ENCODE data around the gene AXIN1.
"Not testable (repeated sequence)": the region's sequence is repeated elsewhere in the genome, so short reads cannot be mapped to it uniquely, and the experiment has no call there.

The AXIN1 gene

GRCh38 chr16:381012-381788 lies 28.7 kb upstream of the AXIN1 start:
- no peak for DNase-seq

- no peak for DNase-seq
Observed at GRCh38 chr16:380762-381011, 28.2 kb upstream of the AXIN1 start.

GRCh38 chr16:379961-380761 lies 27.6 kb upstream of the AXIN1 start:
- no peak for DNase-seq

GRCh38 chr16:379183-379960 lies 26.8 kb upstream of the AXIN1 start:
- no peak for DNase-seq

- no peak for DNase-seq
Observed at GRCh38 chr16:378821-379182, 26.3 kb upstream of the AXIN1 start.

- not testable (repeated sequence) for DNase-seq
Observed at GRCh38 chr16:378113-378820, 25.7 kb upstream of the AXIN1 start.

GRCh38 chr16:377419-377951 lies 25.0 kb upstream of the AXIN1 start:
- no peak for DNase-seq

GRCh38 chr16:376817-377418 lies 24.4 kb upstream of the AXIN1 start:
- no peak for DNase-seq

- no peak for DNase-seq
Observed at GRCh38 chr16:375927-376816, 23.6 kb upstream of the AXIN1 start.

GRCh38 chr16:375212-375611 lies 22.7 kb upstream of the AXIN1 start:
- no peak for DNase-seq

- DNase-seq: no peak
Observed at GRCh38 chr16:374616-374926, 22.0 kb upstream of the AXIN1 start.

GRCh38 chr16:373848-374615 lies 21.5 kb upstream of the AXIN1 start:
- DNase-seq: no peak

GRCh38 chr16:373020-373598 lies 20.6 kb upstream of the AXIN1 start:
- no peak for DNase-seq

- no peak for DNase-seq
Observed at GRCh38 chr16:372302-372983, 19.9 kb upstream of the AXIN1 start.

GRCh38 chr16:371515-372301 lies 19.2 kb upstream of the AXIN1 start:
- no peak for DNase-seq

- DNase-seq: no peak
Observed at GRCh38 chr16:370979-371514, 18.5 kb upstream of the AXIN1 start.

GRCh38 chr16:370443-370842 lies 17.9 kb upstream of the AXIN1 start, which contains the start of gene MRPL28:
Gene MRPL28 (minus strand): TSS chr16:370538. CDS start chr16:370218, 320 bp downstream.
- peak; percentile 80 for DNase-seq

- no peak for DNase-seq
Observed at GRCh38 chr16:369866-370436, 17.4 kb upstream of the AXIN1 start.
